HL-60 (cell line): ENCODE measurements around the gene EFTUD2.

ENCODE experiments used
- DNase-seq, 2 experiments: peaks; one replicate each; pipeline ENCODE4 v3.0.0-alpha.2; 2010 to 2020; ENCODE audit warnings: low read depth in 1 of 2, low spot score in 1 of 2
- H3K27ac ChIP-seq: fragments of 250-450 bp; sonication (Bioruptor Pico); replicated peaks from 2 replicates; pipeline ENCODE4 v1.5.1; 2020; ENCODE audit warnings: mild to moderate bottlenecking, moderate library complexity
- H3K27me3 ChIP-seq: fragments of 250-450 bp; sonication (Bioruptor Pico); 2 replicates; pipeline ENCODE4 v1.5.1; 2021; ENCODE audit warnings: mild to moderate bottlenecking, moderate library complexity; ENCODE audit not compliant: insufficient read depth, poor library complexity, severe bottlenecking
- H3K4me3 ChIP-seq: replicated peaks from 2 replicates; pipeline ENCODE4 v1.5.1; 2011; ENCODE audit warnings: mild to moderate bottlenecking, control low read depth, low read length; ENCODE audit not compliant: insufficient read depth
- GABPA ChIP-seq: IDR thresholded peaks from 2 replicates; pipeline ENCODE4 v1.6.1; 2012; ENCODE audit warnings: low read depth
- POLR2AphosphoS5 ChIP-seq: IDR thresholded peaks from 2 replicates; pipeline ENCODE4 v1.6.1; 2012; ENCODE audit warnings: low read depth
- SPI1 ChIP-seq: IDR thresholded peaks from 2 replicates; pipeline ENCODE4 v1.6.1; 2012; ENCODE audit warnings: low read depth, mild to moderate bottlenecking, borderline replicate concordance
- TF ChIP-seq, protein P1 (sequence below): IDR thresholded peaks from 2 replicates; pipeline ENCODE4 v1.6.1; 2012; ENCODE audit warnings: low read depth; ENCODE audit not compliant: insufficient replicate concordance
- TF ChIP-seq, protein P2 (sequence below): IDR thresholded peaks from one replicate; pipeline ENCODE4 v1.5.1; 2011; ENCODE audit warnings: low read length, control low read depth, inconsistent platforms; ENCODE audit not compliant: insufficient read depth

EFTUD2 gene

DNA sequence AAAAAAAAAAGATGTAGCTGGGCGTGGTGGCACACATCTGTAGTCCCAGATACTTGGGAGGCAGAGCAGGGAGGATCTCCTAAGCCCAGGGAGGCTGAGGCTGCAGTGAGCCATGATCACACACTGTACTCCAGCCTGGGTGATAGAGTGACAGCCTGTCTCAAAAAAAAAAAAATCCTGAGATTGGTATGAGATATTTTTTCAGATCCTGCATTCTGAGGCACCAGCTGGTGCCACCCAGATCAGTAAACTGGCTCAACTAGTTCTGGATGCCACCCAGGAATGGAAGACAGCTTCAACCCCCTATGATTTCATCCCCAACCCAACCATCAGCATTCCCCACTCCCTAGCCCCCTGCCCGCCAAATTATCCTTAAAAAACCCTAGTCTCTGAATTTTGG lies 62.0 kb downstream of the EFTUD2 start:
- TF ChIP-seq, protein P1, sequence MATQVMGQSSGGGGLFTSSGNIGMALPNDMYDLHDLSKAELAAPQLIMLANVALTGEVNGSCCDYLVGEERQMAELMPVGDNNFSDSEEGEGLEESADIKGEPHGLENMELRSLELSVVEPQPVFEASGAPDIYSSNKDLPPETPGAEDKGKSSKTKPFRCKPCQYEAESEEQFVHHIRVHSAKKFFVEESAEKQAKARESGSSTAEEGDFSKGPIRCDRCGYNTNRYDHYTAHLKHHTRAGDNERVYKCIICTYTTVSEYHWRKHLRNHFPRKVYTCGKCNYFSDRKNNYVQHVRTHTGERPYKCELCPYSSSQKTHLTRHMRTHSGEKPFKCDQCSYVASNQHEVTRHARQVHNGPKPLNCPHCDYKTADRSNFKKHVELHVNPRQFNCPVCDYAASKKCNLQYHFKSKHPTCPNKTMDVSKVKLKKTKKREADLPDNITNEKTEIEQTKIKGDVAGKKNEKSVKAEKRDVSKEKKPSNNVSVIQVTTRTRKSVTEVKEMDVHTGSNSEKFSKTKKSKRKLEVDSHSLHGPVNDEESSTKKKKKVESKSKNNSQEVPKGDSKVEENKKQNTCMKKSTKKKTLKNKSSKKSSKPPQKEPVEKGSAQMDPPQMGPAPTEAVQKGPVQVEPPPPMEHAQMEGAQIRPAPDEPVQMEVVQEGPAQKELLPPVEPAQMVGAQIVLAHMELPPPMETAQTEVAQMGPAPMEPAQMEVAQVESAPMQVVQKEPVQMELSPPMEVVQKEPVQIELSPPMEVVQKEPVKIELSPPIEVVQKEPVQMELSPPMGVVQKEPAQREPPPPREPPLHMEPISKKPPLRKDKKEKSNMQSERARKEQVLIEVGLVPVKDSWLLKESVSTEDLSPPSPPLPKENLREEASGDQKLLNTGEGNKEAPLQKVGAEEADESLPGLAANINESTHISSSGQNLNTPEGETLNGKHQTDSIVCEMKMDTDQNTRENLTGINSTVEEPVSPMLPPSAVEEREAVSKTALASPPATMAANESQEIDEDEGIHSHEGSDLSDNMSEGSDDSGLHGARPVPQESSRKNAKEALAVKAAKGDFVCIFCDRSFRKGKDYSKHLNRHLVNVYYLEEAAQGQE, result no peak
- TF ChIP-seq, protein P2, sequence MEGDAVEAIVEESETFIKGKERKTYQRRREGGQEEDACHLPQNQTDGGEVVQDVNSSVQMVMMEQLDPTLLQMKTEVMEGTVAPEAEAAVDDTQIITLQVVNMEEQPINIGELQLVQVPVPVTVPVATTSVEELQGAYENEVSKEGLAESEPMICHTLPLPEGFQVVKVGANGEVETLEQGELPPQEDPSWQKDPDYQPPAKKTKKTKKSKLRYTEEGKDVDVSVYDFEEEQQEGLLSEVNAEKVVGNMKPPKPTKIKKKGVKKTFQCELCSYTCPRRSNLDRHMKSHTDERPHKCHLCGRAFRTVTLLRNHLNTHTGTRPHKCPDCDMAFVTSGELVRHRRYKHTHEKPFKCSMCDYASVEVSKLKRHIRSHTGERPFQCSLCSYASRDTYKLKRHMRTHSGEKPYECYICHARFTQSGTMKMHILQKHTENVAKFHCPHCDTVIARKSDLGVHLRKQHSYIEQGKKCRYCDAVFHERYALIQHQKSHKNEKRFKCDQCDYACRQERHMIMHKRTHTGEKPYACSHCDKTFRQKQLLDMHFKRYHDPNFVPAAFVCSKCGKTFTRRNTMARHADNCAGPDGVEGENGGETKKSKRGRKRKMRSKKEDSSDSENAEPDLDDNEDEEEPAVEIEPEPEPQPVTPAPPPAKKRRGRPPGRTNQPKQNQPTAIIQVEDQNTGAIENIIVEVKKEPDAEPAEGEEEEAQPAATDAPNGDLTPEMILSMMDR, result no peak
- TF ChIP-seq SPI1 (no peak), GABPA (no peak), POLR2AphosphoS5 (no peak)
- H3K27me3 ChIP-seq, result no peaks in the 10 kb centered on the region
- no peak overlapping the region for H3K4me3 ChIP-seq
- no peak overlapping the region for H3K27ac ChIP-seq
- no peak for DNase-seq

DNA sequence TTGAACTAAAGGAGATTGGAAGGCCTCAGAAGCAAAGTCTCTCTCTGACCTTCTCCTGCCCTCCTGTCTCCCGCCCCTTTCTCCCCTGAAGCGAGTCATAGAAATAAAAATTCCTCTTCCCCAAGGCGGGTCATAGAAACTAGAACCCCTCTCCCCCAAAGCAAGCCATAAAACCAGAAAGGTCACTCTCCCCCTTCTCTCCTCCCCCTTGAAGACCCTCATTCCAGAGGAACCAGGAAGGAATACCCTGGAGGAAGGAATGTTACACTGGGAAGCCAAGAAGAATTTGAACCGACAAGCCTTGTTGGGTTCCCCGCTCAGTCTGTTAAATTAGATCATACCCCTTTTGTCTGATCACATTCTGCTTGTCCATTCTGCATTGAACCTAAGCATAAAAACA lies 66.4 kb downstream of the EFTUD2 start:
- H3K4me3 ChIP-seq, result no peak overlapping the region
- DNase-seq, result no peak
- no peak overlapping the region for H3K27ac ChIP-seq
- H3K27me3 ChIP-seq, result peaks cover 33% of the 10 kb centered on the region
- no peak for TF ChIP-seq POLR2AphosphoS5
- TF ChIP-seq SPI1, result no peak
- TF ChIP-seq, protein P1, result no peak
- TF ChIP-seq, protein P2, result no peak
- TF ChIP-seq GABPA, result no peak

DNA sequence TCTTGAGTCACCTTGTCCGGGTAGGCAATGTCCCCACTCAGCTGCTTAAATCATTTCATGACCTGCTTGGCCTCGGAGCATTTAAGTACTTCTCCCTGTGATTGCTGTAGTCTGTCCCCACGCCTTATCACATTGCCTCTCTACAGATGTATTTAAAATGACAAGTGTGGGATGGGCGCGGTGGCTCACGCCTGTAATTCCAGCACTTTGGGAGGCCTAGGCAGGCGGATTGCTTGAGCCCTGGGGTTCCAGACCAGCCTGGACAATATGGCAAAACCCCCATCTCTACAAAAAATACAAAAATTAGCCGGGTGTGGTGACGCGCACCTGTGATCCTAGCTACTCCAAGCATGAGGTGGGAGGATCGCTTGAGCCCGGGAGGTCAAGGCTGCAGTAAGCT lies 67.9 kb downstream of the EFTUD2 start:
- peaks cover 48% of the 10 kb centered on the region for H3K27me3 ChIP-seq
- H3K4me3 ChIP-seq, result no peak overlapping the region
- H3K27ac ChIP-seq, result no peak overlapping the region
- DNase-seq, result no peak
- TF ChIP-seq, protein P1, result no peak
- TF ChIP-seq POLR2AphosphoS5 (no peak), SPI1 (no peak), GABPA (no peak)
- TF ChIP-seq, protein P2, result no peak
